Upper lobe of left lung (tissue), 6 donors: ENCODE results near the gene MGAT4A. TPM values are rescaled to one million over a fixed set of nuclear protein-coding genes. Genes with fewer than 3 reads are reported as not detected.
A peak's percentile ranks its signal among the peaks of the same experiment; 100 is the strongest.

ENCODE experiments used
- ATAC-seq, 2 donors: fragments of 200-7000 bp; cut with Tn5 transposase; one replicate each; pipeline ENCODE4 v1.9.1; 2022; ENCODE audit warnings: mild to moderate bottlenecking in 2 of 2, moderate library complexity in 2 of 2; ENCODE audit not compliant: low FRiP score in 2 of 2
- DNase-seq, 2 donors: peaks; one replicate each; pipeline ENCODE4 v3.0.0-alpha.2; 2019 to 2020
- H3K27ac ChIP-seq, 4 donors: fragments of 200-600 bp; sonication (generic); one replicate each; pipeline ENCODE4 v1.5.1; 2016 to 2019
- H3K27me3 ChIP-seq, 4 donors: fragments of 200-600 bp; sonication (generic); one replicate each; pipeline ENCODE4 v1.5.1; 2017 to 2019
- H3K36me3 ChIP-seq, 4 donors: fragments of 200-600 bp; sonication (generic); one replicate each; pipeline ENCODE4 v1.5.1; 2016 to 2019
- H3K4me1 ChIP-seq, 4 donors: fragments of 200-600 bp; sonication (generic); one replicate each; pipeline ENCODE4 v1.5.1; 2018 to 2019
- H3K4me3 ChIP-seq, 4 donors: fragments of 200-600 bp; sonication (generic); one replicate each; pipeline ENCODE4 v1.5.1; 2017 to 2019; ENCODE audit warnings: mild to moderate bottlenecking in 2 of 4, moderate library complexity in 1 of 4
- H3K9me3 ChIP-seq, 4 donors: fragments of 200-600 bp; sonication (generic); one replicate each; pipeline ENCODE4 v1.5.1; 2018 to 2019
- CTCF ChIP-seq, 6 experiments: fragments of 450-650 bp in 4 of 6; fragments of 200-600 bp in 2 of 6; sonication (generic) in 2 of 6; IDR thresholded peaks; one replicate each; pipeline ENCODE4 v1.5.1; 2016 to 2019; ENCODE audit warnings: antibody characterized with exemption in 6 of 6
- EP300 ChIP-seq, 4 donors: sonication (generic); formaldehyde crosslinking; IDR thresholded peaks; one replicate each; pipeline ENCODE4 v1.5.1; 2017; ENCODE audit warnings: antibody characterized with exemption in 4 of 4, control low read depth in 2 of 4
- POLR2A ChIP-seq, 4 donors: fragments of 450-650 bp; IDR thresholded peaks; one replicate each; pipeline ENCODE4 v1.5.1; 2016 to 2017; ENCODE audit warnings: antibody characterized with exemption in 4 of 4, mild to moderate bottlenecking in 2 of 4
- POLR2AphosphoS5 ChIP-seq, 2 donors: sonication (generic); formaldehyde crosslinking; IDR thresholded peaks; one replicate each; pipeline ENCODE4 v1.5.1; 2017; ENCODE audit warnings: antibody characterized with exemption in 2 of 2
- WGBS, 2 donors: methylation state at CpG; one replicate each; pipeline ENCODE4 v1.1.5; 2017 to 2018; 5-methylcytosine and 5-hydroxymethylcytosine counted together
- total RNA-seq, 6 donors: library from RNA; depleted of rRNA in 4 of 6; stranded (reverse); fragments of >200 nt in 4 of 6; gene quantifications; one replicate each; pipeline versions ENCODE4 v1.1.0 to v1.2.1, GENCODE V29; 2016 to 2021
- donor health status: DM: no; HTN: no; CAD: no; lungs with moderate emphysema.
- donor health status: DM: no; HTN: yes; CAD: no; lungs with severe emphysema.

Gene MGAT4A
- 10 to 100 TPM; 28.4 to 69.6 (median 53.6) TPM for total RNA-seq

DNA sequence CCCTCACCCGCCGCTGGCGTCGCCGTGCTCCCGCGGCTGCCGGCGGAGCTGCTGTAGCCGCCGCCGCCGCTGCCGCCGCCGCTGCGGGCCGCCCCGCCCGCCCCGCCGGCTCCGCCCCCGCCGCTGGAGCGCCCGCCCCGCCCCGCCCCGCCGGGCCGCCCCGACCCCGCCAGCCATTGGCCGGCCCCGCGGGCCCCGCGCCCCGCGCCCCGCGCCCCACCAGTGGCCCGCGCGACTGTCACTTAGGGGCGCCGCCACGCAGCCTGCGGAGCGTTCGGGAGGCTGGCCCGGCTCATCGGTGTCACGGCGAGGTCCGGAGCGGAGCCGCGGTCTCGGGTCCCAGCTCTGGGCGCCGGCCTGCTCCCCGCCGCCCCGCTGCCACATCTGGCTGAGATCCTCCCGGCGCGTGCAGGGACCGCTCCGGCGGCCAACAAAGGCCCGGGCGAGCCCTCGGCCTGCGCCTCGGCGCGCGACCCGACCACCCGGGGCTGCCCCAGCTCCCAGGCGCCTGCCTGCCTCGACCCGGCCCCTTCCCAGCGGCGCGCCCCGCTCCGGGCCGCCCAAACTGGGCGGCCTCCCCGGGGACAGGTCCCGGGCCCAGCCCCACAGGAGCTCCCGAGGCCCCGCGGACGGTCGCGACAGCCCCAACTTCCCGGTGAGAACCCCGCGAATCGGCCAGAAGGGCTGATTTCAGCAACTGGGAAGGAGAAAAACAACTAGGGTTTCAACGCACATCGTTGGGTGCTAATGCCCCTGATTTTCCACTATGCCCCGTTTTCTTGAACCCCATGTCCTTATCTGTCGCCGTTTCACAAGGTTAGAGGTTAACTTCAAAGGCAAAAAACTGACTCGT, at the start of gene MGAT4A:
Gene MGAT4A (minus strand): TSS at position 92 of the 853 bp plus-strand sequence. CDS start 4,800 bp downstream, outside the sequence.
- peak; percentile 89 to 96 for DNase-seq
- 0% methylated on average over 13 to 21 of the region's 110 CpGs for WGBS, 2 donors
- Histone ChIP-seq H3K27me3 (no peaks in the 10 kb centered on the region), H3K27ac (peak within 1 kb of the TSS; percentile 93 to 98 (median 95)), H3K4me3 (peak within 1 kb of the TSS; percentile 55 to 93 (median 84)), H3K4me1 (peaks cover 30 to 53% (median 35%) of the 10 kb centered on the region in 4 donors), H3K9me3 (no peaks in the 10 kb centered on the region), H3K36me3 (no peaks in the 10 kb centered on the region)
- ATAC-seq, result peak; percentile 90 to 96
- TF ChIP-seq POLR2A (IDR thresholded peaks at IDR 0.05) (peak in 3 of 4 donors; percentile 78 to 93 (median 85)), CTCF (IDR thresholded peaks at IDR 0.05) (peak in 3 of 6 experiments; percentile 15 to 24 (median 21)), POLR2AphosphoS5 (IDR thresholded peaks at IDR 0.05) (peak; percentile 84 to 89), EP300 (IDR thresholded peaks at IDR 0.05) (no peak)

DNA sequence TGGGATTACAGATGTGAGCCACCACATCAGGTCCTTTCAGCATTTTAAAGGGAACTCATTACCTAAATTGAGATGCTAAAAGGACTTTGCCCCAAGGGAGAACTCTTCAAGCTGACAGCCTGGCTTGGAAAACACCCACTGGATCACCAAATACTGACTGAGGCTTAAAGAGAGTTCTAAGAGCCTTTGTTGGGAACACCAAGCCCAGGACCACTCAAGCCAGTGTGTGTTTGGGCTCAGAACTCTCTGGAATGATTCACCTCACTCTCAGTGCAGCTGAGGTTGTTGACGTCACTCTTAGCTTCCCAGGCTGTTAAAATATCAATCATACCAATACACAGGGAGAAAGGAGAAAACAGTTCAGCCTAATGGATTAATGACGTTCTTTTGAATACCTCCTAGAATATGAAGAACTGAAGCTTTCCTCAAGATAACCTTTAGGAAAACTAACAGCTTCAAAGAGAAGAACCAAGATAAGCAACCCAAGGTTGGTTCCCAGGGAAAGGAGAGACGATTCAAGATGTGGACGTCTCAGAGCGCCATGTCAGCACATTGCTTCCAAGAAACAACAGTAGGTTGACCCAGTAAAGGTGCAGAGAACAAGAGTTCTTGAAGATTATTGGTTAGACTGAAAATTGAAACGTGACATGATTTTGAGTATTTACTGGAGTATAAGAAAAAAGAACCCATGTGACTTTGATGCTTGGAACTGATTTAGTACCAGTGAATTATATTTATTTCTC, 48.0 kb upstream of the MGAT4A start:
- Histone ChIP-seq H3K27me3 (no peaks in the 10 kb centered on the region), H3K27ac (no peak overlapping the region), H3K4me3 (no peak overlapping the region), H3K4me1 (peaks cover 0 to 8% (median 4%) of the 10 kb centered on the region in 4 donors), H3K9me3 (peaks cover 0 to 6% (median 5%) of the 10 kb centered on the region in 4 donors), H3K36me3 (no peaks in the 10 kb centered on the region)
- 89 to 91% methylated on average over 6 of the region's 6 CpGs for WGBS, 2 donors
- no peak for TF ChIP-seq CTCF (IDR thresholded peaks at IDR 0.05)
- no peak for TF ChIP-seq EP300 (IDR thresholded peaks at IDR 0.05)
- TF ChIP-seq POLR2A (IDR thresholded peaks at IDR 0.05), result no peak
- TF ChIP-seq POLR2AphosphoS5 (IDR thresholded peaks at IDR 0.05), result no peak
- no peak for ATAC-seq
- DNase-seq, result no peak

DNA sequence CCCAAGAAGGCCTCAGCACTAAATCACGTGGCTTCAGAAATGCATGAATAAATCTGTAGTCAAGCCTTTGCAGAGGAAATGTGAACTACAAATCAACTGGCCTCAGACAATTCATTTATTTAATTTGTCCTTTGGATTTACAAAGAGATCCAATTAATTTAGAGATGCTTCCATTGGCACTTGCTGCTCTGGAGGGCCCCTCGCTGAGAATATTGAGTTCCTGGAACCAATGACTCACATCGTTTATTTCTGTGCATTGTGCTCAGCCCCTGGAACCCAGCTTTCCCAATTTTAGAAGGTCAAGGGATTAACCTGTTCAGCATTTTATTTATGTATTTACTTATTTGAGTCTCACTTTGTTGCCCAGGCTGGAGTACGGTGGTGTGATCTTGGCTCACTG, 47.2 kb upstream of the MGAT4A start:
- no peak for TF ChIP-seq POLR2A (IDR thresholded peaks at IDR 0.05)
- peaks cover 0 to 8% (median 4%) of the 10 kb centered on the region in 4 donors for H3K4me1 ChIP-seq
- no peak overlapping the region for H3K27ac ChIP-seq
- DNase-seq (no peak), ATAC-seq (no peak)
- H3K36me3 ChIP-seq, result no peaks in the 10 kb centered on the region
- no peak overlapping the region for H3K4me3 ChIP-seq
- WGBS, 2 donors, result 78 to 89% methylated on average over 4 of the region's 4 CpGs
- peaks cover 0 to 6% (median 5%) of the 10 kb centered on the region in 4 donors for H3K9me3 ChIP-seq
- H3K27me3 ChIP-seq, result no peaks in the 10 kb centered on the region

GRCh38 chr2:98777710-98778109, 46.8 kb upstream of the MGAT4A start:
- Histone ChIP-seq H3K27me3 (no peaks in the 10 kb centered on the region), H3K9me3 (peaks cover 0 to 6% (median 5%) of the 10 kb centered on the region in 4 donors), H3K27ac (no peak overlapping the region), H3K4me3 (no peak overlapping the region), H3K4me1 (peaks cover 1 to 12% (median 6%) of the 10 kb centered on the region in 4 donors), H3K36me3 (no peaks in the 10 kb centered on the region)
- WGBS, 2 donors, result 96 to 98% methylated on average over 1 of the region's 1 CpG
- ATAC-seq (no peak), DNase-seq (no peak)
- TF ChIP-seq CTCF (IDR thresholded peaks at IDR 0.05) (no peak), POLR2AphosphoS5 (IDR thresholded peaks at IDR 0.05) (no peak), POLR2A (IDR thresholded peaks at IDR 0.05) (no peak), EP300 (IDR thresholded peaks at IDR 0.05) (no peak)

GRCh38 chr2:98777076-98777475, 46.1 kb upstream of the MGAT4A start:
- DNase-seq (no peak), ATAC-seq (no peak)
- no peaks in the 10 kb centered on the region for H3K36me3 ChIP-seq
- 97% methylated on average over 6 of the region's 6 CpGs for WGBS, 2 donors
- no peak overlapping the region for H3K27ac ChIP-seq
- peaks cover 8 to 18% (median 12%) of the 10 kb centered on the region in 4 donors for H3K4me1 ChIP-seq
- H3K27me3 ChIP-seq, result no peaks in the 10 kb centered on the region
- peaks cover 0 to 6% (median 4%) of the 10 kb centered on the region in 4 donors for H3K9me3 ChIP-seq
- no peak overlapping the region for H3K4me3 ChIP-seq
- TF ChIP-seq POLR2AphosphoS5 (IDR thresholded peaks at IDR 0.05) (no peak), EP300 (IDR thresholded peaks at IDR 0.05) (no peak), CTCF (IDR thresholded peaks at IDR 0.05) (no peak), POLR2A (IDR thresholded peaks at IDR 0.05) (no peak)
